Astrocyte (in vitro differentiated cells and primary cell): ENCODE results near the gene CLTC. TPM values are rescaled to one million over a fixed set of nuclear protein-coding genes. Genes with fewer than 3 reads are reported as not detected.

Experiments used
- DNase-seq: peaks from one replicate; pipeline ENCODE4 v3.0.0-alpha.2; 2010; ENCODE audit warnings: low read depth
- FAIRE-seq: peaks from 2 replicates; lab custom pipeline; 2011; peaks lifted over from hg19 to GRCh38; lab: Jason Lieb, UNC
- H2AFZ ChIP-seq: 2 replicates; pipeline ENCODE4 v1.6.0; 2012; ENCODE audit warnings: low read depth, low read length, inconsistent platforms
- H3K27ac ChIP-seq: 2 replicates; pipeline ENCODE4 v1.5.1; 2011; ENCODE audit warnings: low read depth, low read length, inconsistent platforms
- H3K27me3 ChIP-seq: 2 replicates; pipeline ENCODE4 v1.6.0; 2011; ENCODE audit warnings: low read length, inconsistent platforms; ENCODE audit not compliant: insufficient read depth
- H3K36me3 ChIP-seq: 2 replicates; pipeline ENCODE4 v1.5.1; 2011; ENCODE audit warnings: low read length, inconsistent platforms; ENCODE audit not compliant: insufficient read depth
- H3K4me1 ChIP-seq: 2 replicates; pipeline ENCODE4 v1.5.1; 2011; ENCODE audit warnings: low read length, inconsistent platforms; ENCODE audit not compliant: insufficient read depth
- H3K4me2 ChIP-seq: 2 replicates; pipeline ENCODE4 v1.6.0; 2012; ENCODE audit warnings: low read length, inconsistent platforms
- H3K4me3 ChIP-seq: 2 replicates; pipeline ENCODE4 v1.5.1; 2011; ENCODE audit warnings: low read depth, mild to moderate bottlenecking, low read length, inconsistent platforms; ENCODE audit not compliant: insufficient read depth
- H3K79me2 ChIP-seq: 2 replicates; pipeline ENCODE4 v1.6.0; 2012; ENCODE audit warnings: mild to moderate bottlenecking, low read length, inconsistent platforms; ENCODE audit not compliant: insufficient read depth
- H3K9ac ChIP-seq: 2 replicates; pipeline ENCODE4 v1.6.0; 2012; ENCODE audit warnings: mild to moderate bottlenecking, low read length, inconsistent platforms
- H3K9me3 ChIP-seq: 2 replicates; pipeline ENCODE4 v1.5.1; 2012; ENCODE audit warnings: low read depth, mild to moderate bottlenecking, low read length, inconsistent platforms; ENCODE audit not compliant: insufficient read depth
- H4K20me1 ChIP-seq: 2 replicates; pipeline ENCODE4 v1.6.0; 2012; ENCODE audit warnings: low read length, inconsistent platforms; ENCODE audit not compliant: insufficient read depth
- H3K27ac Mint-ChIP-seq: one replicate; pipeline ENCODE4 v1.8.0; 2021; ENCODE audit warnings: mild to moderate bottlenecking, mixed read lengths; ENCODE audit not compliant: unreplicated experiment
- H3K27me3 Mint-ChIP-seq: one replicate; pipeline ENCODE4 v1.8.0; 2021; ENCODE audit warnings: low read depth, mixed read lengths; ENCODE audit not compliant: unreplicated experiment
- H3K36me3 Mint-ChIP-seq: one replicate; pipeline ENCODE4 v1.8.0; 2021; ENCODE audit warnings: low read depth, mixed read lengths; ENCODE audit not compliant: unreplicated experiment
- H3K4me1 Mint-ChIP-seq: one replicate; pipeline ENCODE4 v1.8.0; 2021; ENCODE audit warnings: low read depth, mixed read lengths; ENCODE audit not compliant: unreplicated experiment
- H3K4me3 Mint-ChIP-seq: one replicate; pipeline ENCODE4 v1.8.0; 2021; ENCODE audit warnings: mild to moderate bottlenecking, moderate library complexity, mixed read lengths; ENCODE audit not compliant: unreplicated experiment
- H3K9me3 Mint-ChIP-seq: one replicate; pipeline ENCODE4 v1.8.0; 2021; ENCODE audit warnings: mild to moderate bottlenecking, mixed read lengths; ENCODE audit not compliant: unreplicated experiment
- EZH2 ChIP-seq: IDR thresholded peaks from 2 replicates; pipeline ENCODE4 v1.6.1; 2012; ENCODE audit warnings: mild to moderate bottlenecking, low read length, inconsistent platforms; ENCODE audit not compliant: insufficient read depth
- total RNA-seq: library from RNA; stranded (reverse); gene quantifications from 2 replicates; pipeline ENCODE4 v1.2.1, GENCODE V29; 2021
- TF ChIP-seq, protein P1 (sequence below): IDR thresholded peaks from 2 replicates; pipeline ENCODE4 v1.5.1; 2011; ENCODE audit warnings: low read depth, mild to moderate bottlenecking, inconsistent platforms, low read length, moderate library complexity; ENCODE audit not compliant: insufficient read depth

CLTC gene
- total RNA-seq, 1 donor from 2014 or later = 391 TPM

DNA sequence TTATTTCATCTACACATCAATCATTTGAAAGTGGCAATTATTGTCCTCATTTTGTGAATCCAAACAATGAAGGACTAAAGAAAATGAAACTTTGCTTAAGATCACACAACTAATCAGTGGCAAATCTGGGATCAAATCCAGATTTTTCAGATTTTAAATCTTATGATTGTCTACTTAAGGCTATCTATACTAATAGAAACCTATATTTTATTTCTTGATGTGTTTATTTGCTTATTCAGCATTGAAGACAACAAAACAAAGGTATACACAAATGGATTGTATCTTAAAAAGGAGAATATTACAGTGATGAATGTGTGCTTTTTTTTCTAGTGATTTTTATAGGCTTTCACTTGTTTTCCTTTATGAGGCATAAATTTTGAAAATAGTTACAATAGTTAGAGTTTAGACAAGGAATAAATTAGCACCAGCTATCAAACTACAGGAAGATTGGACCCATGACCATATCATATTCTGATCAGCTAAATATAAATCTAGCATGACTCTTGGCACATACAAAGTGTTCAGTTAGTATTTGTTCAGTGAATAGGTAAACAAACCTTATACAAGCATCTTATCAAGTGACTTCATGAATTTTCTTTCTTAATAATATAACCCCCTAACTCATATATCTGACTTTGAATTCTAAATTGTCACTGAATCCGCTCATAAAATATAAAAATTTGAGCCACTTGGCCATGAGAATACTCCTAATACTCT, 108.3 kb downstream of the CLTC start:
- Mint-ChIP-seq H3K27ac (no peak overlapping the region), H3K4me3 (no peak overlapping the region), H3K4me1 (peaks cover 8% of the 10 kb centered on the region), H3K36me3 (no peaks in the 10 kb centered on the region), H3K9me3 (no peaks in the 10 kb centered on the region), H3K27me3 (no peaks in the 10 kb centered on the region)
- Histone ChIP-seq H3K79me2 (peaks cover 85% of the 10 kb centered on the region), H3K27me3 (no peaks in the 10 kb centered on the region), H2AFZ (no peak overlapping the region), H3K27ac (no peak overlapping the region), H4K20me1 (peaks cover 32% of the 10 kb centered on the region), H3K4me2 (no peak overlapping the region), H3K4me1 (peaks cover 6% of the 10 kb centered on the region), H3K9me3 (no peaks in the 10 kb centered on the region), H3K36me3 (peaks cover 3% of the 10 kb centered on the region), H3K4me3 (no peak overlapping the region), H3K9ac (no peak overlapping the region)
- no peak for TF ChIP-seq EZH2
- TF ChIP-seq, protein P1, sequence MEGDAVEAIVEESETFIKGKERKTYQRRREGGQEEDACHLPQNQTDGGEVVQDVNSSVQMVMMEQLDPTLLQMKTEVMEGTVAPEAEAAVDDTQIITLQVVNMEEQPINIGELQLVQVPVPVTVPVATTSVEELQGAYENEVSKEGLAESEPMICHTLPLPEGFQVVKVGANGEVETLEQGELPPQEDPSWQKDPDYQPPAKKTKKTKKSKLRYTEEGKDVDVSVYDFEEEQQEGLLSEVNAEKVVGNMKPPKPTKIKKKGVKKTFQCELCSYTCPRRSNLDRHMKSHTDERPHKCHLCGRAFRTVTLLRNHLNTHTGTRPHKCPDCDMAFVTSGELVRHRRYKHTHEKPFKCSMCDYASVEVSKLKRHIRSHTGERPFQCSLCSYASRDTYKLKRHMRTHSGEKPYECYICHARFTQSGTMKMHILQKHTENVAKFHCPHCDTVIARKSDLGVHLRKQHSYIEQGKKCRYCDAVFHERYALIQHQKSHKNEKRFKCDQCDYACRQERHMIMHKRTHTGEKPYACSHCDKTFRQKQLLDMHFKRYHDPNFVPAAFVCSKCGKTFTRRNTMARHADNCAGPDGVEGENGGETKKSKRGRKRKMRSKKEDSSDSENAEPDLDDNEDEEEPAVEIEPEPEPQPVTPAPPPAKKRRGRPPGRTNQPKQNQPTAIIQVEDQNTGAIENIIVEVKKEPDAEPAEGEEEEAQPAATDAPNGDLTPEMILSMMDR = no peak
- DNase-seq (no peak), FAIRE-seq (no peak)

DNA sequence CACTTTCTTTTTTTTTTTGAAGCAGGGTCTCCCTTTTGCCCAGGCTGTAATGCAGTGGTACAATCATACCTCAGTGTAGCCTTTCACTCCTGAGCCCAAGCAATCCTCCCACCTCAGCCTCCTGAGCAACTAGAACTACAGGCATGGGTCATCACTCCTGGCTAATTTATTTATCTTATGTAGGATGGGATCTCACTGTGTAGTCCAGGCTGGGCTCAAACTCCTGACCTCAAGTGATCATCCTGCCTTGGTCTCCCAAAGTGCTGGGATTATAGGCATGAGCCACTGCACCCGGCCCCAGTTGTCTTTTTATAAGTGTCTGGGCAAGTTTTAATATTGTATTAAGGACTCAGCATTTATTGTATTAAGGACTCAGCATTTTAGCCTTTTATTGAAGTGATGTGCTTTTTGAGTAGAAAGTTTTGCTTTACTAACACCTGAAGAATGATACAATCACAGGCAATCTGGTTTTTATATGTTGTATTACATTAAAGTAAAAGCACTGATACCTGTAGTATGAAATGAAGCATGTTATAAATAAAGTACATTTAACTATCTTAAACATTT, 110.7 kb downstream of the CLTC start:
- H3K4me1 Mint-ChIP-seq = peaks cover 8% of the 10 kb centered on the region
- H3K36me3 Mint-ChIP-seq = peaks cover 2% of the 10 kb centered on the region
- TF ChIP-seq, protein P1 = no peak
- TF ChIP-seq EZH2 = no peak
- Histone ChIP-seq H4K20me1 (peaks cover 12% of the 10 kb centered on the region), H3K9me3 (no peaks in the 10 kb centered on the region), H3K36me3 (peaks cover 5% of the 10 kb centered on the region), H3K4me2 (no peak overlapping the region), H3K4me1 (peaks cover 6% of the 10 kb centered on the region), H3K9ac (no peak overlapping the region), H3K27me3 (no peaks in the 10 kb centered on the region), H3K27ac (no peak overlapping the region), H3K79me2 (peaks cover 70% of the 10 kb centered on the region), H2AFZ (no peak overlapping the region), H3K4me3 (no peak overlapping the region)
- DNase-seq (no peak), FAIRE-seq (no peak)
- H3K9me3 Mint-ChIP-seq = no peaks in the 10 kb centered on the region
- H3K4me3 Mint-ChIP-seq = no peak overlapping the region
- H3K27ac Mint-ChIP-seq = no peak overlapping the region
- no peaks in the 10 kb centered on the region for H3K27me3 Mint-ChIP-seq

DNA sequence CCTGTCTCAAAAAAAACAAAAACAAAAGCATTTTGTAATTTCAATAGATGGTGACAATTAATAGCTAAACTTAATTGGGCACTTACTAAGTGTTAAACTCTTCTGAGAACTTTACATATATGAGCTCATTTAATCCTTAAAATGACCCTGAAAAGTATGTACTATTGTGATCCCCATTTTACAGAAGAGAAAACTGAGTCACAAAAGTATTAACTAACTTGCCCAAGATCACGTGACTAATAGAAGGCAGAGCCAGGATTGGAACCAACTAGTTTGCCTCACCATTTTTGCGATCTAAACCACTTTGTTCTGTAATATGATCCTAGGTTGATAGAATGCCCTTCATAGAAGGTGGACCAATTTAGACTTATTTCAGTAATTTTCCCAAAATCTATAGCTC, 114.0 kb downstream of the CLTC start:
- DNase-seq (no peak), FAIRE-seq (no peak)
- Mint-ChIP-seq H3K27ac (no peak overlapping the region), H3K4me1 (peaks cover 8% of the 10 kb centered on the region), H3K4me3 (no peak overlapping the region), H3K9me3 (no peaks in the 10 kb centered on the region), H3K27me3 (no peaks in the 10 kb centered on the region), H3K36me3 (peaks cover 6% of the 10 kb centered on the region)
- no peak for TF ChIP-seq EZH2
- TF ChIP-seq, protein P1 = no peak
- Histone ChIP-seq H3K9ac (no peak overlapping the region), H3K4me3 (no peak overlapping the region), H3K4me2 (no peak overlapping the region), H3K36me3 (peaks cover 18% of the 10 kb centered on the region), H3K27ac (no peak overlapping the region), H4K20me1 (no peaks in the 10 kb centered on the region), H3K79me2 (peaks cover 38% of the 10 kb centered on the region), H2AFZ (no peak overlapping the region), H3K4me1 (peaks cover 6% of the 10 kb centered on the region), H3K9me3 (no peaks in the 10 kb centered on the region), H3K27me3 (no peaks in the 10 kb centered on the region)
